GM08714 (cell line): ENCODE data around the gene NIPAL3.
"Not testable (repeated sequence)": the region's sequence is repeated elsewhere in the genome, so short reads cannot be mapped to it uniquely, and the experiment has no call there.

Source experiments
- H3K4me3 ChIP-seq: fragments of 200-500 bp; sonication (Bioruptor generic); 2 replicates; pipeline ENCODE4 v1.5.1; 2014; ENCODE audit warnings: mild to moderate bottlenecking, low read length, inconsistent platforms
- ZNF274 ChIP-seq: IDR thresholded peaks from 2 replicates; pipeline ENCODE4 v1.6.1; 2012; ENCODE audit warnings: mild to moderate bottlenecking, low read depth, low read length

NIPAL3 gene

DNA sequence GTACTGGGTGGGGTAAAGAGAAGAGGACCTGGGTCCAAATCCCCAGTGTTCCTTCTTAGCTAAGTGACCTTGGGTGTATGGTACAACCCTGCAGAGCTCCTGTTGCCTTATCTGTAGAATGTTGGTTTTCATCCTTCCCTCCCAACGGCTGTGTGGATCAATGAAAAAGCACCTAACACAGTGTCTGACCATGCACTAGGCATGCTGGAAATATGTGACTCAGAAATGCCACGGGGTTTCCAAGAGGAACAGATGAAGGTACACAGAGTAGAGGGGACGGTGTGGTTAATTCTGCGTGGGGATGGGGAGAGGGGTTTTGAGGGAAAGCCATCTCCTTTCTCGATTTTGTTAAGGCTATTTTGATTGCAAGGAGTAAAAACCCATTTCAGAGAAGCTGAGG lies 8.6 kb downstream of the NIPAL3 start:
- no peak for TF ChIP-seq ZNF274
- no peak overlapping the region for H3K4me3 ChIP-seq

GRCh38 chr1:24424990-24425389 lies 9.4 kb downstream of the NIPAL3 start:
- no peak overlapping the region for H3K4me3 ChIP-seq
- TF ChIP-seq ZNF274 = no peak

- TF ChIP-seq ZNF274 = no peak
- no peak overlapping the region for H3K4me3 ChIP-seq
Observed at GRCh38 chr1:24425441-24425840, 9.8 kb downstream of the NIPAL3 start.

DNA sequence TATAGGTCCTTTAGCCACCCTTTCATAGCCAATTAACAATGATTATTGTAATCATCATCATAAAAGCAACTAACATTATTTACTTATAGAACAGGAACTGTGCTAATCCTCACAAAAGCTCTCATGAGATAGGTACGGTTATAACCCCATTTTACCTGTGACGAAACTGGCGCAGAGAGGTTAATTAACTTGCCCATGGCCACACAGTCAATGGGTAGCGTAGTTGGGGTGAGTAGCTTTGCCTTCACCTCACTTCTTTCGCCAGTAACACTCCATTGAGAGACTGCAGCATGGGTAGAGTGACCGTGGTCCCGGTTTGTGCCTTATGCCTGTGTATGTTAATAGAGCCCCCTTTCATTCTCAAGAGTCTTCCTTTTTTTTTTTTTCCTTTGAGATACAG lies 10.3 kb downstream of the NIPAL3 start:
- H3K4me3 ChIP-seq = no peak overlapping the region
- no peak for TF ChIP-seq ZNF274

DNA sequence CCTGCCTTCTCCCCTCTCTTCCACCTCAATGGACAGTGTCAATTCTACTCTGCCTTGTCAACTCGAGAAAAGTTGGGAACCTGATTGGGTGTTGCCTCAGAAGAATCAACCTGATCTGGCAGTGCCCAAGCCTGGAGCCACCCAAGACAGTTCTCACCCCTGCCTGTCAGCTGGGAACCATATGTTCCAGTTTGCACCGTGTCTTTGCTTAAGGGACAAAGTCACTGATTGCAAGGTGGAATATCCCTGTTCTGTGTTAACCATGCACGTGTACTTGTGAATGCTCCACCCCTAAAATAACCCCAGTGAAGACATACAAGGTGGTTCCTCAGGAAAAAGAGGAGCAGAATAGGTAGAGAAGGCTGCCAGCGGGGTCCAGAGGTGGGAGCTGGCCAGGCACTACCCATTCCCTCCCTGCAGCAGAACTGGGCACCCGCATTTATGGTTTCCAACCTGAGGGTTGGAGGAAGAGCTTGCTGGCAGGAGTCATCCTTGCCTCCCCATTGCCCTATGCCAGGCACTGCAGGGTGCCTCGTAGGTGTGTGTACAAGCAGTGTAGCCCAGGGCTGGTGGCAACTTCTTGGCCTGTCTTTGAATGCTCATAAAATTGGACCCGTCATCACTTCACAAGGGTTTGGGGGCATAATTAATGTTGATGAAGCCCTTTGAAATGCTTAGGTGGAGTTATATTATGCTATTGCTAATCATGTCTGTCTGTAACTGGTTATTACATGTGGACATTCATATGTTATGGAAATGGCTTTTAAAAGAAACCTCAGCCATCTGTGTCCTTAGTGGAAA lies 11.3 kb downstream of the NIPAL3 start:
- TF ChIP-seq ZNF274 = no peak

GRCh38 chr1:24427545-24427862 lies 11.9 kb downstream of the NIPAL3 start:
- no peak overlapping the region for H3K4me3 ChIP-seq
- no peak for TF ChIP-seq ZNF274

More for the DNA sequence above, 11.3 kb downstream of the NIPAL3 start:
- H3K4me3 ChIP-seq = no peak overlapping the region

GRCh38 chr1:24435782-24436365 lies 20.3 kb downstream of the NIPAL3 start:
- no peak for TF ChIP-seq ZNF274
- no peak overlapping the region for H3K4me3 ChIP-seq

- H3K4me3 ChIP-seq = no peak overlapping the region
- no peak for TF ChIP-seq ZNF274
Observed at GRCh38 chr1:24437631-24438396, 22.2 kb downstream of the NIPAL3 start.

GRCh38 chr1:24438423-24438901 lies 22.9 kb downstream of the NIPAL3 start:
- H3K4me3 ChIP-seq = no peak overlapping the region
- TF ChIP-seq ZNF274 = no peak

DNA sequence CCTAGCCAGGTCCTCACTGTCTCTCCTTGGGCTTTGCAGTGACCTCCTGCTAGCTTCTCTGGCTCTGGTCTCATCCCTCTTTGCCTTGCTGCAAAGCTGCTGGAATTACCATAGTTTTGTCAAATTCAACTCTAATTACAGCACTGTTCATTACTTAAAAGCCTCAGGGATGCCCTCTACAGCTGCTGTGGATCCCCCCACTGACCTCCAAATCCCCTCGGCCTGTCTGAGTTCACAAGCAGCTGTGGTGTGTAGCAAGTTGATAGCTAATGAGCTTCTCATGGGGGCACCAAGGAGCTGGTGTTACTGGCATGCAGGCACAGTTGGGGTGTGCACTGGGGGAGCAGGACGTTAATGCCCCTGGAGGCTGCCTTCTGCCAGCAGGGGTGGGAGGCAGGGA lies 24.8 kb downstream of the NIPAL3 start:
- no peak overlapping the region for H3K4me3 ChIP-seq
- no peak for TF ChIP-seq ZNF274

DNA sequence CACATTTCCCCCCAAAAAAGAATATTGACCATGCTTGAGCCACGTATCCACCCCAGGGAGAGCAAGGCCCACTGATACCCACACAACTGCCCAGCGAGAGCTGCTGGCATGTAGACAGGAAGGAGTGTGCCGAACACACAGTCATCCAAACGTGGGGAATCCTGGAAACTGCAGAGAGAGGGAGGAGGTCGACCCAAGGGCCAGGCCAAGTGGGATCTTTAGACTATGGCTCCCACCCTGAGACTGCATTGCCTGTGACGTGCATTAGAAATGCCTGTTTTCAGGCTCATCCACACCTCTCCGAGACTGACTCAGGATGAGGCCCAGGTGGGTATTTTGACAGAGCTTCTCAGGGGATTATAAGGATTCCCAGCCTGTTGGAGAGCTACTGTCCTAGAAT lies 25.9 kb downstream of the NIPAL3 start:
- no peak for TF ChIP-seq ZNF274
- no peak overlapping the region for H3K4me3 ChIP-seq

GRCh38 chr1:24441996-24442668 lies 26.5 kb downstream of the NIPAL3 start:
- TF ChIP-seq ZNF274 = no peak
- no peak overlapping the region for H3K4me3 ChIP-seq

- no peak overlapping the region for H3K4me3 ChIP-seq
- no peak for TF ChIP-seq ZNF274
Observed at GRCh38 chr1:24442764-24443163, 27.2 kb downstream of the NIPAL3 start.

- no peak for TF ChIP-seq ZNF274
- H3K4me3 ChIP-seq = no peak overlapping the region
Observed at GRCh38 chr1:24443241-24443656, 27.6 kb downstream of the NIPAL3 start.

- H3K4me3 ChIP-seq = not testable (repeated sequence)
Observed at GRCh38 chr1:24446446-24446845, 30.8 kb downstream of the NIPAL3 start.
